GM19025 (cell line): ENCODE results near the gene AGMO.

Source experiments
- ATAC-seq: cut with Tn5 transposase; IDR thresholded peaks from one replicate; pipeline ENCODE4 v1.9.1; 2021; ENCODE audit warnings: mild to moderate bottlenecking, low read depth, moderate library complexity; ENCODE audit not compliant: unreplicated experiment

The AGMO gene

GRCh38 chr7:15561835-15562234 lies at the start of gene AGMO:
AGMO (minus strand) TSS chr7:15562015.
- no peak for ATAC-seq

GRCh38 chr7:15610503-15610902 lies 48.7 kb upstream of the AGMO start:
- ATAC-seq: no peak

DNA sequence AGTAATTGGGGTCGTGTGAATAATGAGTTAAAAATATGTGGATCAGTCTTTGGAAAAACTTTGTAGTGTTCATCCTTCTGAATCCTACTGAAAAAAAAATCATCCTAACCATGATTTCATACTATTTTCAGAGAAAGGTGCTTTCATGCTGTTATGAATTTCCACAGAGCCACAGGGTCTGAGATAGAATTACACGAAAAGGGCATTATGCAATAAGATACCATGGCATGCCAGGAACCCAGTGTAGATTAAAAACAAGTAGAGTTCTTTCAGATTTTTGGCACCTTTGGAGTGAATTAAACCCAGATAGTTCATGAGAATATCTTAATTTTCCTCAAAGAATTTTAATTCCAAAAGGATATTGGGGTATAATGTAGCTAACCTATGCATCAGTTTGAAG lies 47.5 kb upstream of the AGMO start:
- ATAC-seq: no peak

DNA sequence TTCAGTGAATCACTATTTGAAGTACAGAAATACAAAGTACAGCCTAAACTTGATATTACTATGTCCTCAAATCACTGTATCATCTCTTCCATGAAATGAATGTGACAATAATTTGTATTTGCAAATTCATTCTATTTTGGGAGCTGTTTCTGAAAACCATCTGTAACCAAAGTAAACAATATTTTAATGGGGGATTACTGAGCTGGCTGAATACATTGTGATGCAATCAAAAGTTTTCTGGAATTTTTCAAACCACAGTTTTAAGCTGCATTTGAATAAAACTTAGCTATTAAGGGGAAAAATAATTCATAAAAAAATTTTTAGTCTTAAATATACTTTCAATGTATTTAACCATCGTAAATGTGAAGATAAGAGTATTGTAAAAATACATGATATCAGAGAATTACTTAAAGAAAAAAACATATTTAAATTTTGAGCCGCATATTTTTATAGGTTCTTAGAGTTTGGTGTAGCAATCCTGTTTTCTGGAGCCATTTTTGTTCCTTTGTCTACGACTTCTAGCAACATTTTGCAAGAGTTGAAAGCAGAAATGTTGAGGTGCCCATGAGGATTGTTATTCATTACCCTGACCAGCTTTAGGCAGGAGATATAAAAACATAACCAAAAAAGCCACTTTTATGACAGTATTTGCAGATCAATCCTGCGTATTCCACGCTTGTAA lies 45.9 kb upstream of the AGMO start:
- no peak for ATAC-seq

DNA sequence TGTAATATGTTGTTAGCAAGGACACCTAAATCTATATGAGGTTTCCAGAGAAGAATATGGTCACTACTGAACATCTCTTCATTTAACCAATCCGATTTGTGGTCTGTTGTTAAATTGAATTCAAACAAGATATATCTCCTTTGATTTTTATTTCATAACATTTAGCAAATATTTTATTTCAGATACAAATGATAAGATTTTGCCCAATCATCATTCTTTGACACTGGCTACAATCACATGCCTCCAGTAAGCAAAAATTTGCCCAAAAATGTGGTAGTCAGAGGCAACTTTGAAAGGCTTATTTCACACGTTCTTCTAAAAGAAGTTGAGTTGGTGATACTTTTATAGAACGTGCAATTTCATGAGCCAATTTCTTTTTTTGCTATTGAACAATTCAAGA lies 44.7 kb upstream of the AGMO start:
- no peak for ATAC-seq

- ATAC-seq: no peak
These were observed 42.4 kb upstream of the AGMO start for GRCh38 chr7:15604166-15604565.

DNA sequence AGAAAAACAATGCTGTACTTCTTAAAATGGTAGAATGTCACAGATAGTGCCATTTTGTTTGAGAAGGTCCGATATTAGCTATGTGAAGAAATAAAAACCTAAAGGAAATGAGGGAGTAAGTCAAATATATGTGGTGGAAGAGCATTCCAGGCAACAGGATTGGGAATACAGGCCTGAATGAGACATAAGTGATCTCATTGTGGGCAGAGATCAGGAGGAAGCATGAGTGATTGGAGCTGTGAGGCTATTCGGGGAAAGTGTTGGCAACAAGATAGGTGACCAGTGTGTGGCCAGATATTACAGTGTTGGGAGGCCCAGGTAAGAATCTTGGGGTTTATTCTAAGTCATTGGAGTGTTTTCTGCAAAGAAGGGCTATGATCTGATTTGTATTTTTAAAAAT lies 41.3 kb upstream of the AGMO start:
- ATAC-seq: no peak

- ATAC-seq: no peak
These were observed 40.4 kb upstream of the AGMO start for GRCh38 chr7:15602236-15602635.

GRCh38 chr7:15601175-15601574 lies 39.4 kb upstream of the AGMO start:
- no peak for ATAC-seq

DNA sequence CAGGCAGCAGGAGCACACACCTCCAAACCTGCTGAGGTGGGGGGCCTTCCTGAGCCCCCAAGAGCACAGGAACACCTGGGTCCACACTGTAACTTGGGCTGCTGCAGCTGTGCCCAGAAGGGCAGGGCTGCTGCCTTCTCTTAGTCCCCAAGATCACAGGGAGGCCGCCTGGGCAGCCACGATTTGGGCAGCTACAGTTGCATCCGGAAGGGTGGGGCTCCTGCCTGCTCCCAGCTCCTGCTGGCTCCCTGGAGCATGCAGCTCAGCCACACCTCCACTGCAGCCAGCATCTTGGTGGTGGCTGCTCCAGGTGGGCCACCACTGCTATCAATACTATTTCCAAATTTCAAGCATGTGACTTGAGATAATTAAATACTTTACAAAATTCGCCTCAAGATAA lies 38.5 kb upstream of the AGMO start:
- ATAC-seq: no peak

DNA sequence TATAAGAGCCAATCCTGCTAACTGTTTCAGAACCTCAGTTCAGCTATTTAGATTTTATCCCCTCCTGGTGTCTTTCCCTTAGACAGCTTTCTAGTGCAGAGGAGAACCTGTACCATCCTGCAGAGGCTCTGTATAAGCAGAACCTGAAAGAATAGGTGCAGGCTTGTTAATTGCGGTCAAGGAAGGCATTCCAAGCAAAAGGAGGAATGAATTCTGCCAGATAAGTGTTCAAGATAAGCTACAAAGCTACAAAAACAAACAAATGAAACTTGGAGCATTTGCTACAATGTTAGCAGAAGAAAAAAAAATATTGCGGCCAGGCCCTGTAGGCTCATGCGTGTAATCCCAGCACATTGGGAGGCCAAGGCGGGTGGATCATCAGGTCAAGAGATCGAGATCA lies 32.6 kb upstream of the AGMO start:
- ATAC-seq: no peak

DNA sequence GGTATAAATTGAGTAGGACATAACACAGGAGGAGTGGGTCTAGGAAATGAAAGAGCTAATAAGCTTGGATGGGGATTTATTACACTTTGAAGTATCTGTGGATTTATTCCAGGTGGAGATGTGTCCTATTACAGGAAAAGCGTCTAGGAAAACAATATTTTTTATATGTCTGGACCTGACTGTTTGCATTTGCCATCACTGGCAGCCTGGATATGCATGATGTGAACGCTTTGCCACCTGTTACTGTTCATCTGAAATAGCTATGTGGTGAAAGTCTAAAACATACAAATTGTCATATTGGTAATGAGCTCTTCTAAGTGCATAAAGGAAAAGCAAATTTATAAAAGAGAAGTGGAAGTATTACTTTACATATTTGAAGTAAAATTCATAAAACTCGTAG lies 31.6 kb upstream of the AGMO start:
- no peak for ATAC-seq

- ATAC-seq: no peak
These were observed 24.5 kb upstream of the AGMO start for GRCh38 chr7:15586266-15586665.

- no peak for ATAC-seq
These were observed 22.8 kb upstream of the AGMO start for GRCh38 chr7:15584575-15584974.

DNA sequence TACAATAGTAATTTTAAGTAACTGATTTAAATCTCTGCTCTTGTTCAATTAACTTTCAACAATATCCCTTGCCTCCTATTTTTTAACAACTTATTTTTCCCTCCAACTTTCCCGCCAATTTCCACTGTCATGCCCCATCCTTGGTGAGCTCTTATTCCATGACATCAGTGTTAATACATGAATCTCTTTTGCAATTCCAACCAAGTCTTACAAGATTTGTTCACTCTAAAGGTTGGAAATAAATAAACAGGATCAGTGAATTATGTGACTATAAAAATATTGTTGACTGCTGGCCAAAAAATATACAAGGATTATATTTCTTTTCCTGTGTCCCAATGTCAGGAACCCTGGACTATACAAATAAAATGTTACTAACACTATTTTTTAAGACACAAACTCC lies 21.0 kb upstream of the AGMO start:
- no peak for ATAC-seq

- no peak for ATAC-seq
These were observed 19.6 kb upstream of the AGMO start for GRCh38 chr7:15581352-15581951.

- no peak for ATAC-seq
These were observed 19.0 kb upstream of the AGMO start for GRCh38 chr7:15580604-15581351.

GRCh38 chr7:15577600-15577999 lies 15.8 kb upstream of the AGMO start:
- ATAC-seq: no peak

DNA sequence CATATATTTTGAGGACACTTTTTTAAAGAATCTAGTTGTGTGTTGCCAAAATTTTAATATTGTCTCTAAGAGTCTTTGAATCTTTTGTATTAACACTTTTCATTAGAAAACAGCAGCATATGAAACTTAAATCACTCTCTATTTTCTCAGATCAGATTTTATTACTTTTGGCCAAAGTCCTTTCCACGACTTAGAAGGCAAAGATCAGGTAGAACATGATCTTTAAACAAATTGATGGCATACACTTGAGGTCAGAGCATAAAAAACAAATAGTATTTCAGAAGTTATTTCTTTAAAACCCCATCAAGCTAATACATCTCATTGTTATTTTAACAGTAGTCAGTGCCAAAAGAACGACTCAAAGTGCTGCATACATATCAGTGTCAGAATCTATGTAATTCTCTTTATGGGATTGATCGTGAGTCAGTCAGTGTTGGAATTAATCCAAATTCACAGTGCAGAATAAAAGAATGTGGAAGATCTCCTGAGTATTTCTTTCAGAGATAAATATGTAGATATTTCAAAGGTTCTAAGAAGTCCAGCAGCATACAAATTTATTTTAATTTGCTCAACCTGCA lies 9.6 kb upstream of the AGMO start:
- ATAC-seq: no peak

DNA sequence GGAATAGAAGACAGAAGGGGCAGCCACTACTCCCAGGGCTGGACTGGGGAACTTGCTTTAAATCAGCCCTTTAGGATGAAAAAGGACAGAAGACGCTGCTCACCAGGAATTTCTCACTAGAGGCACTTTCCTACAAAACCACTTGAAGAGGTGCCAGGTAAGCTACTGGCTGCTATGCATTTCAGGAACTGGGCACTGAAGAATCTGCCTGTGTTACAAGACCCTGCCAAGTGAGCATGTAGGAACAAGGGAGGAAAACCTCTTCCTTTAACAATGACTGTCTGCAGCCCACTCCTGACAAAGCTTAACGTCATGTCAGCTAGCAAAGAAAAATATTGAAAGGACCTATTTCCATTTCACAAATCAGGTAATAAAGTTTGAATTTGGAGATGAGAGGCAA lies 5.8 kb upstream of the AGMO start:
- no peak for ATAC-seq

GRCh38 chr7:15567036-15567435 lies 5.2 kb upstream of the AGMO start:
- no peak for ATAC-seq

DNA sequence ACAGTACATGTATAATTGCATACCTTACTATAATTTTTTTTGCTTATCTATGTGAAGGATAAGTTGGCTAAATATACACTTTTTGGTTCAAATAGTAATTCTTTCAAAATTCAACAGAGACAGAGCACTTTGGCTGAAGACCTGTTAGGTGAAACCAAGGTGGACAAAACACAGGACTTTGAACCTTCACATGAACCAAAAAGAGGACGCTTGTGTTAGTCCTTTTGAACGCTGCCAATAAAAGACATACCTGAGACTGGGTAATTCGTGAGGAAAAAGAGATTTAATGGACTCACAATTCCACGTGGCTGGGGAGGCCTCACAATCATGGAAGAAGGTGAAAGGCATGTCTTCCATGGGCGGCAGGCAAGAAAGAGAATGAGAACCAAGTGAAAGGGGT lies 4.7 kb upstream of the AGMO start:
- no peak for ATAC-seq
